HEK293 (cell line): Measurements from ENCODE around the gene PAFAH1B2.

Experiments used
- CTCF ChIA-PET: fragments of 350-600 bp; formaldehyde crosslinking; extraction: SDS; loops from one replicate; lab custom pipeline; 2021; ENCODE audit warnings: antibody characterized with exemption; lab: Yijun Ruan, JAX
- POLR2A ChIA-PET: fragments of 300-600 bp; formaldehyde crosslinking; extraction: SDS; loops from one replicate; lab custom pipeline; 2020; ENCODE audit warnings: antibody characterized with exemption, inconsistent platforms; lab: Yijun Ruan, JAX
- H3K27ac ChIP-seq: fragments of 200-500 bp; sonication (Bioruptor generic); 2 replicates; pipeline ENCODE4 v1.5.1; 2014; ENCODE audit warnings: low read depth, low read length, control low read depth, inconsistent platforms; ENCODE audit errors: extremely low read depth
- H3K36me3 ChIP-seq, 2 experiments: fragments of 200-500 bp in 1 of 2; sonication (Bioruptor generic) in 1 of 2; 1 replicate in 1 of 2; 2 replicates in 1 of 2; pipeline ENCODE4 v1.5.1; 2014 to 2017; ENCODE audit warnings: inconsistent platforms in 2 of 2, low read length in 2 of 2; ENCODE audit not compliant: control insufficient read depth in 2 of 2, insufficient read depth in 1 of 2
- H3K4me1 ChIP-seq: fragments of 200-500 bp; sonication (Bioruptor generic); 2 replicates; pipeline ENCODE4 v1.5.1; 2014; ENCODE audit warnings: mild to moderate bottlenecking, low read length, inconsistent platforms; ENCODE audit not compliant: control insufficient read depth, insufficient read depth
- H3K4me3 ChIP-seq: 2 replicates; pipeline ENCODE4 v1.5.1; 2011; ENCODE audit warnings: low read depth, mild to moderate bottlenecking, control low read depth, low read length, moderate library complexity
- H3K9me3 ChIP-seq: fragments of 200-500 bp; sonication (Bioruptor generic); 2 replicates; pipeline ENCODE4 v1.5.1; 2014; ENCODE audit warnings: low read depth, low read length, inconsistent platforms; ENCODE audit not compliant: control insufficient read depth, insufficient read depth
- BCL11B ChIP-seq: fragments of 450-650 bp; formaldehyde crosslinking; IDR thresholded peaks from 2 replicates; pipeline ENCODE4 v1.5.1; 2016; ENCODE audit warnings: low read depth, missing biosample characterization, missing genetic modification characterization
- GFI1B ChIP-seq: fragments of 450-650 bp; formaldehyde crosslinking; IDR thresholded peaks from 2 replicates; pipeline ENCODE4 v1.5.1; 2016; ENCODE audit warnings: missing biosample characterization, missing genetic modification characterization
- KLF9 ChIP-seq: fragments of 450-650 bp; formaldehyde crosslinking; IDR thresholded peaks from 2 replicates; pipeline ENCODE4 v1.5.1; 2016; ENCODE audit warnings: missing biosample characterization, missing genetic modification characterization, low read depth
- OSR2 ChIP-seq: fragments of 450-650 bp; formaldehyde crosslinking; IDR thresholded peaks from 2 replicates; pipeline ENCODE4 v1.5.1; 2016; ENCODE audit warnings: missing biosample characterization, missing genetic modification characterization
- PRDM6 ChIP-seq: fragments of 450-650 bp; formaldehyde crosslinking; IDR thresholded peaks from 2 replicates; pipeline ENCODE4 v1.5.1; 2017; ENCODE audit warnings: missing biosample characterization, missing genetic modification characterization
- SALL2 ChIP-seq: fragments of 450-650 bp; formaldehyde crosslinking; IDR thresholded peaks from 2 replicates; pipeline ENCODE4 v1.5.0; 2017; ENCODE audit warnings: missing biosample characterization, mild to moderate bottlenecking, missing genetic modification characterization, borderline replicate concordance
- ZBTB48 ChIP-seq: fragments of 450-650 bp; formaldehyde crosslinking; IDR thresholded peaks from 2 replicates; pipeline ENCODE4 v1.5.1; 2016; ENCODE audit warnings: missing biosample characterization, missing genetic modification characterization
- ZBTB7A ChIP-seq: fragments of 450-650 bp; formaldehyde crosslinking; IDR thresholded peaks from 2 replicates; pipeline ENCODE4 v1.5.1; 2016; ENCODE audit warnings: low read depth, missing biosample characterization, missing genetic modification characterization
- ZNF184 ChIP-seq: fragments of 450-650 bp; IDR thresholded peaks from 2 replicates; pipeline ENCODE4 v1.5.1; 2018; ENCODE audit warnings: missing biosample characterization, mild to moderate bottlenecking, missing genetic modification characterization
- ZNF211 ChIP-seq: fragments of 450-650 bp; formaldehyde crosslinking; IDR thresholded peaks from 2 replicates; pipeline ENCODE4 v1.5.1; 2016; ENCODE audit warnings: low read depth, missing biosample characterization, missing genetic modification characterization
- ZNF248 ChIP-seq: fragments of 450-650 bp; formaldehyde crosslinking; IDR thresholded peaks from 2 replicates; pipeline ENCODE4 v1.5.1; 2017; ENCODE audit warnings: missing biosample characterization, missing genetic modification characterization
- ZNF354C ChIP-seq: fragments of 450-650 bp; formaldehyde crosslinking; IDR thresholded peaks from 2 replicates; pipeline ENCODE4 v1.5.1; 2016; ENCODE audit warnings: missing biosample characterization, missing genetic modification characterization, low read depth, borderline replicate concordance
- ZNF473 ChIP-seq: fragments of 450-650 bp; formaldehyde crosslinking; IDR thresholded peaks from 2 replicates; pipeline ENCODE4 v1.5.1; 2017; ENCODE audit warnings: missing biosample characterization, missing genetic modification characterization
- ZNF514 ChIP-seq: fragments of 450-650 bp; formaldehyde crosslinking; IDR thresholded peaks from 2 replicates; pipeline ENCODE4 v1.5.1; 2016; ENCODE audit warnings: missing biosample characterization, missing genetic modification characterization
- ZNF521 ChIP-seq: fragments of 450-650 bp; formaldehyde crosslinking; IDR thresholded peaks from 2 replicates; pipeline ENCODE4 v1.5.1; 2017; ENCODE audit warnings: missing biosample characterization, mild to moderate bottlenecking, missing genetic modification characterization
- ZNF777 ChIP-seq: fragments of 450-650 bp; formaldehyde crosslinking; IDR thresholded peaks from 2 replicates; pipeline ENCODE4 v1.5.1; 2017; ENCODE audit warnings: missing biosample characterization, missing genetic modification characterization, borderline replicate concordance
- ZNF785 ChIP-seq: fragments of 450-650 bp; formaldehyde crosslinking; IDR thresholded peaks from 2 replicates; pipeline ENCODE4 v1.5.1; 2016; ENCODE audit warnings: missing biosample characterization, missing genetic modification characterization
- ZNF830 ChIP-seq: fragments of 450-650 bp; IDR thresholded peaks from 2 replicates; pipeline ENCODE4 v1.5.0; 2018; ENCODE audit warnings: missing biosample characterization, missing genetic modification characterization, low read depth, mild to moderate bottlenecking, moderate library complexity
- ZNF843 ChIP-seq: fragments of 450-650 bp; formaldehyde crosslinking; IDR thresholded peaks from 2 replicates; pipeline ENCODE4 v1.5.1; 2016; ENCODE audit warnings: missing biosample characterization, missing genetic modification characterization
- ZSCAN4 ChIP-seq: fragments of 450-650 bp; formaldehyde crosslinking; IDR thresholded peaks from 2 replicates; pipeline ENCODE4 v1.5.1; 2017; ENCODE audit warnings: missing biosample characterization, missing genetic modification characterization
- ZSCAN5A ChIP-seq: fragments of 450-650 bp; formaldehyde crosslinking; IDR thresholded peaks from 2 replicates; pipeline ENCODE4 v1.5.1; 2016; ENCODE audit warnings: missing biosample characterization, missing genetic modification characterization
- ZXDB ChIP-seq: fragments of 450-650 bp; formaldehyde crosslinking; IDR thresholded peaks from 2 replicates; pipeline ENCODE4 v1.5.1; 2016; ENCODE audit warnings: missing biosample characterization, missing genetic modification characterization
- TF ChIP-seq, protein P1 (sequence below): sonication (generic); formaldehyde crosslinking; IDR thresholded peaks from 2 replicates; pipeline ENCODE4 v1.8.1; 2022; ENCODE audit warnings: mild to moderate bottlenecking, moderate library complexity, missing genetic modification reagents
- TF ChIP-seq, protein P2 (sequence below): fragments of 450-650 bp; formaldehyde crosslinking; IDR thresholded peaks from 2 replicates; pipeline ENCODE4 v1.5.1; 2016; ENCODE audit warnings: missing biosample characterization, missing genetic modification characterization

Gene PAFAH1B2

DNA sequence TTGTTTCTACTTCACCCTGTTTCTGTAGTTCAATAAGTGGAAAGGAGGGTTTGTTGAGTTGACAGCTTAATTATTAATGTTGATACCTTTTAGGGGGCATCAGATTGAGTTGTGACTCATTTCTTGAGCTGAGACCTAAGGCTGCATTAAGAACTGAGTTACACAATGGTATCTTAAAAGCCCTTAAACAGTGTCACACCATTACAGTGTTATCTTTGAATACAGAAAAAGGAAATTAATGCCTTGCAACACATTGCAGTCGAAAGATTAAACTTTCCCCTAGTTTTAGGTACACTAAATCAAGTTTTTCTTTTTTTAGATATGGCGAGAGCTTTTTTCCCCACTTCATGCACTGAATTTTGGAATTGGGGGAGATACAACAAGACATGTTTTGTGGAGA, 16.7 kb downstream of the PAFAH1B2 start:
- POLR2A ChIA-PET: interaction anchor here (0.5 to 2.1 kb wide), 3 partner anchors 13 to 27 kb away, joined by 3 to 8 read pairs (median 5); partner anchors contain the start of gene SIDT2

GRCh38 chr11:117166491-117166890, 22.4 kb downstream of the PAFAH1B2 start:
- CTCF ChIA-PET: interaction anchor here (1.0 to 1.5 kb wide), 2 partner anchors 10 to 12 kb away, joined by 3 to 5 read pairs; partner anchors contain the start of gene SIDT2
- POLR2A ChIA-PET: interaction anchor here (1.5 to 2.1 kb wide), 2 partner anchors 12 to 22 kb away, joined by 5 read pairs; partner anchors contain the start of genes PAFAH1B2 and SIDT2
- TF ChIP-seq OSR2 (tag by site-specific recombination) (no peak), ZBTB7A (no peak), ZBTB48 (tag by site-specific recombination) (no peak), ZNF521 (tag by site-specific recombination) (no peak), ZSCAN4 (tag by site-specific recombination) (no peak), ZNF248 (tag by site-specific recombination) (no peak), ZNF211 (no peak), ZSCAN5A (tag by site-specific recombination) (no peak), ZNF473 (no peak), ZNF514 (tag by site-specific recombination) (no peak), ZXDB (no peak)
- H3K4me3 ChIP-seq: no peak overlapping the region
- H3K36me3 ChIP-seq: peaks cover 47 to 90% of the 10 kb centered on the region in 2 experiments
- H3K27ac ChIP-seq: no peak overlapping the region
- H3K9me3 ChIP-seq: no peaks in the 10 kb centered on the region
- no peaks in the 10 kb centered on the region for H3K4me1 ChIP-seq

More for the DNA sequence above, 16.7 kb downstream of the PAFAH1B2 start:
- Histone ChIP-seq H3K27ac (no peak overlapping the region), H3K4me3 (no peak overlapping the region), H3K36me3 (peaks cover 35 to 85% of the 10 kb centered on the region in 2 experiments), H3K4me1 (no peaks in the 10 kb centered on the region), H3K9me3 (no peaks in the 10 kb centered on the region)
- TF ChIP-seq PRDM6 (tag by site-specific recombination): peak; percentile 30; the same call in 1 of the 2 replicates
- no peak for TF ChIP-seq ZNF785
- TF ChIP-seq ZNF843 (tag by site-specific recombination): no peak
- CTCF ChIA-PET: interaction anchor here (1.5 to 1.8 kb wide), 2 partner anchors 11 to 18 kb away, joined by 3 to 5 read pairs; partner anchors contain the start of gene SIDT2

DNA sequence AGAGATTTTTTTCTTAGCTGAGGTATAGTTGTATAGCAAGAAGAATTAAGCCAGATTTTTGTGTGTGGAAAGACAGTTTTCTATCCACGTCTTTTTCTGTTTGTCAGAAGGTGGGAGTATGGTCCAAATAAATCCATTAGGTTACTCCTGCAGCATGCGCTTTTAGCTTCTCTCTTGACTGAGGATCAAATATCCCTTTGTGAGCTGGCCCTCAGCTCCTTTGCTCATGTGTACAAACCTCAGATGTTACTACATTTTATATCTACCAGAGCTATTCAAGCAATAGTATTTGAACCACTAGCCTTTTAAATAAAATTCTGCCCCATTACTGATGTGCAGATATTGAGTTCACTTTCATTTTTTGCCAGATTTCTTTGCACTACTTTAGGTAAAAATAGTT, 25.6 kb downstream of the PAFAH1B2 start:
- Histone ChIP-seq H3K27ac (no peak overlapping the region), H3K36me3 (peaks cover 26 to 63% of the 10 kb centered on the region in 2 experiments), H3K4me1 (no peaks in the 10 kb centered on the region), H3K4me3 (no peak overlapping the region), H3K9me3 (no peaks in the 10 kb centered on the region)
- ChIA-PET POLR2A (interaction anchor here (0.9 kb wide), 1 partner anchor 26 kb away, joined by 3 read pairs; the partner anchor contains the start of gene PAFAH1B2), CTCF (interaction anchor here (1.2 kb wide), 1 partner anchor 23 kb away, joined by 6 read pairs; no protein-coding TSS in a partner anchor)
- TF ChIP-seq, protein P1, sequence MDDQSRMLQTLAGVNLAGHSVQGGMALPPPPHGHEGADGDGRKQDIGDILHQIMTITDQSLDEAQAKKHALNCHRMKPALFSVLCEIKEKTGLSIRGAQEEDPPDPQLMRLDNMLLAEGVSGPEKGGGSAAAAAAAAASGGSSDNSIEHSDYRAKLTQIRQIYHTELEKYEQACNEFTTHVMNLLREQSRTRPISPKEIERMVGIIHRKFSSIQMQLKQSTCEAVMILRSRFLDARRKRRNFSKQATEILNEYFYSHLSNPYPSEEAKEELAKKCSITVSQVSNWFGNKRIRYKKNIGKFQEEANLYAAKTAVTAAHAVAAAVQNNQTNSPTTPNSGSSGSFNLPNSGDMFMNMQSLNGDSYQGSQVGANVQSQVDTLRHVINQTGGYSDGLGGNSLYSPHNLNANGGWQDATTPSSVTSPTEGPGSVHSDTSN (CRISPR knock-in tag): no peak
- TF ChIP-seq SALL2 (no peak), ZNF354C (no peak), BCL11B (tag by site-specific recombination) (no peak), ZNF184 (tag by site-specific recombination) (no peak), ZNF830 (no peak), ZNF777 (no peak), GFI1B (tag by site-specific recombination) (no peak), KLF9 (no peak)
- TF ChIP-seq, protein P2, sequence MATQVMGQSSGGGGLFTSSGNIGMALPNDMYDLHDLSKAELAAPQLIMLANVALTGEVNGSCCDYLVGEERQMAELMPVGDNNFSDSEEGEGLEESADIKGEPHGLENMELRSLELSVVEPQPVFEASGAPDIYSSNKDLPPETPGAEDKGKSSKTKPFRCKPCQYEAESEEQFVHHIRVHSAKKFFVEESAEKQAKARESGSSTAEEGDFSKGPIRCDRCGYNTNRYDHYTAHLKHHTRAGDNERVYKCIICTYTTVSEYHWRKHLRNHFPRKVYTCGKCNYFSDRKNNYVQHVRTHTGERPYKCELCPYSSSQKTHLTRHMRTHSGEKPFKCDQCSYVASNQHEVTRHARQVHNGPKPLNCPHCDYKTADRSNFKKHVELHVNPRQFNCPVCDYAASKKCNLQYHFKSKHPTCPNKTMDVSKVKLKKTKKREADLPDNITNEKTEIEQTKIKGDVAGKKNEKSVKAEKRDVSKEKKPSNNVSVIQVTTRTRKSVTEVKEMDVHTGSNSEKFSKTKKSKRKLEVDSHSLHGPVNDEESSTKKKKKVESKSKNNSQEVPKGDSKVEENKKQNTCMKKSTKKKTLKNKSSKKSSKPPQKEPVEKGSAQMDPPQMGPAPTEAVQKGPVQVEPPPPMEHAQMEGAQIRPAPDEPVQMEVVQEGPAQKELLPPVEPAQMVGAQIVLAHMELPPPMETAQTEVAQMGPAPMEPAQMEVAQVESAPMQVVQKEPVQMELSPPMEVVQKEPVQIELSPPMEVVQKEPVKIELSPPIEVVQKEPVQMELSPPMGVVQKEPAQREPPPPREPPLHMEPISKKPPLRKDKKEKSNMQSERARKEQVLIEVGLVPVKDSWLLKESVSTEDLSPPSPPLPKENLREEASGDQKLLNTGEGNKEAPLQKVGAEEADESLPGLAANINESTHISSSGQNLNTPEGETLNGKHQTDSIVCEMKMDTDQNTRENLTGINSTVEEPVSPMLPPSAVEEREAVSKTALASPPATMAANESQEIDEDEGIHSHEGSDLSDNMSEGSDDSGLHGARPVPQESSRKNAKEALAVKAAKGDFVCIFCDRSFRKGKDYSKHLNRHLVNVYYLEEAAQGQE (tag by site-specific recombination): no peak
